ENCODE data around the gene TNK2.

TNK2 gene

GRCh38 chr3:195929452-195929851 is 21.1 kb upstream of the TNK2 start:
- Histone ChIP-seq H3K14ac (ENCODE audit: low read length) (no peak overlapping the region), H2AK5ac (ENCODE audit: low read depth, low read length) (no peak overlapping the region), H3K4me2 (ENCODE audit: insufficient read depth, low read length, poor library complexity, severe bottlenecking) (no peak overlapping the region), H3K79me1 (ENCODE audit: low read depth, low read length) (no peaks in the 10 kb centered on the region), H2BK120ac (ENCODE audit: low read depth, low read length) (no peak overlapping the region), H3K23ac (ENCODE audit: low read depth, low read length, poor library complexity) (no peak overlapping the region), H2BK15ac (ENCODE audit: low read length) (no peak overlapping the region), H3K27me3 (ENCODE audit: control insufficient read depth in 3 of 3, insufficient read depth in 3 of 3, low read depth in 1 of 3, low read length in 3 of 3) (no peaks in the 10 kb centered on the region), H2BK5ac (ENCODE audit: low read length) (no peak overlapping the region), H3K4me1 (ENCODE audit: control insufficient read depth in 2 of 2, insufficient read depth in 1 of 2, low read depth in 1 of 2, low read length in 2 of 2) (peaks cover 1 to 4% of the 10 kb centered on the region in 2 donors), H3K9me3 (replicated peaks in 1 of 2; ENCODE audit: control insufficient read depth in 2 of 2, insufficient read depth in 1 of 2, low read depth in 1 of 2, low read length in 2 of 2) (no peaks in the 10 kb centered on the region), H3K9ac (ENCODE audit: low read depth, low read length, poor library complexity) (no peak overlapping the region), H3K4ac (ENCODE audit: low read length) (no peak overlapping the region), H3K36me3 (replicated peaks in 1 of 2; ENCODE audit: control insufficient read depth in 2 of 2, insufficient read depth in 2 of 2, low read length in 2 of 2) (no peaks in the 10 kb centered on the region), H2AFZ (ENCODE audit: low read length) (no peak overlapping the region), H4K8ac (ENCODE audit: low read depth, low read length) (no peak overlapping the region), H3K18ac (ENCODE audit: low read length) (no peak overlapping the region), H3K4me3 (ENCODE audit: low read length in 2 of 2) (no peak overlapping the region), H3K27ac (replicated peaks; ENCODE audit: low read length) (no peak overlapping the region), H4K91ac (ENCODE audit: low read depth, low read length, poor library complexity) (no peak overlapping the region), H2BK12ac (ENCODE audit: low read length) (no peak overlapping the region)
- no CpG with 5 or more reads among the region's 3 CpGs for WGBS, 2 donors (ENCODE audit: extremely low coverage in 2 of 2, insufficient read length in 2 of 2, insufficient replicate concordance in 1 of 2)
- DNase-seq (ENCODE audit: low spot score): no peak

GRCh38 chr3:195921334-195921791 is 13.0 kb upstream of the TNK2 start:
- WGBS, 2 donors (ENCODE audit: extremely low coverage in 2 of 2, insufficient read length in 2 of 2, insufficient replicate concordance in 1 of 2): no CpG with 5 or more reads among the region's 13 CpGs
- Histone ChIP-seq H4K91ac (ENCODE audit: low read depth, low read length, poor library complexity) (no peak overlapping the region), H3K9ac (ENCODE audit: low read depth, low read length, poor library complexity) (no peak overlapping the region), H2BK15ac (ENCODE audit: low read length) (no peak overlapping the region), H2BK5ac (ENCODE audit: low read length) (no peak overlapping the region), H3K18ac (ENCODE audit: low read length) (no peak overlapping the region), H2AFZ (ENCODE audit: low read length) (peak overlapping the region; percentile 15), H3K4me3 (ENCODE audit: low read length in 2 of 2) (no peak overlapping the region), H3K9me3 (replicated peaks in 1 of 2; ENCODE audit: control insufficient read depth in 2 of 2, insufficient read depth in 1 of 2, low read depth in 1 of 2, low read length in 2 of 2) (no peaks in the 10 kb centered on the region), H2AK5ac (ENCODE audit: low read depth, low read length) (no peak overlapping the region), H3K27ac (replicated peaks; ENCODE audit: low read length) (no peak overlapping the region), H3K4me2 (ENCODE audit: insufficient read depth, low read length, poor library complexity, severe bottlenecking) (no peak overlapping the region), H3K14ac (ENCODE audit: low read length) (no peak overlapping the region), H3K4me1 (ENCODE audit: control insufficient read depth in 2 of 2, insufficient read depth in 1 of 2, low read depth in 1 of 2, low read length in 2 of 2) (peaks cover 2 to 3% of the 10 kb centered on the region in 2 donors), H2BK12ac (ENCODE audit: low read length) (no peak overlapping the region), H4K8ac (ENCODE audit: low read depth, low read length) (no peak overlapping the region), H3K23ac (ENCODE audit: low read depth, low read length, poor library complexity) (no peak overlapping the region), H3K27me3 (ENCODE audit: control insufficient read depth in 3 of 3, insufficient read depth in 3 of 3, low read depth in 1 of 3, low read length in 3 of 3) (no peaks in the 10 kb centered on the region), H2BK120ac (ENCODE audit: low read depth, low read length) (no peak overlapping the region), H3K4ac (ENCODE audit: low read length) (no peak overlapping the region), H3K36me3 (replicated peaks in 1 of 2; ENCODE audit: control insufficient read depth in 2 of 2, insufficient read depth in 2 of 2, low read length in 2 of 2) (no peaks in the 10 kb centered on the region), H3K79me1 (ENCODE audit: low read depth, low read length) (no peaks in the 10 kb centered on the region)
- no peak for DNase-seq (ENCODE audit: low spot score)

GRCh38 chr3:195918176-195918575 is 9.8 kb upstream of the TNK2 start:
- Histone ChIP-seq H3K36me3 (replicated peaks in 1 of 2; ENCODE audit: control insufficient read depth in 2 of 2, insufficient read depth in 2 of 2, low read length in 2 of 2) (no peaks in the 10 kb centered on the region), H4K8ac (ENCODE audit: low read depth, low read length) (no peak overlapping the region), H3K4ac (ENCODE audit: low read length) (no peak overlapping the region), H3K14ac (ENCODE audit: low read length) (no peak overlapping the region), H3K9ac (ENCODE audit: low read depth, low read length, poor library complexity) (no peak overlapping the region), H3K4me2 (ENCODE audit: insufficient read depth, low read length, poor library complexity, severe bottlenecking) (no peak overlapping the region), H3K23ac (ENCODE audit: low read depth, low read length, poor library complexity) (no peak overlapping the region), H2BK5ac (ENCODE audit: low read length) (no peak overlapping the region), H4K91ac (ENCODE audit: low read depth, low read length, poor library complexity) (no peak overlapping the region), H2AFZ (ENCODE audit: low read length) (no peak overlapping the region), H3K9me3 (replicated peaks in 1 of 2; ENCODE audit: control insufficient read depth in 2 of 2, insufficient read depth in 1 of 2, low read depth in 1 of 2, low read length in 2 of 2) (no peaks in the 10 kb centered on the region), H3K4me1 (ENCODE audit: control insufficient read depth in 2 of 2, insufficient read depth in 1 of 2, low read depth in 1 of 2, low read length in 2 of 2) (peaks cover 0 to 8% of the 10 kb centered on the region in 2 donors), H2BK120ac (ENCODE audit: low read depth, low read length) (no peak overlapping the region), H3K4me3 (ENCODE audit: low read length in 2 of 2) (no peak overlapping the region), H3K27me3 (ENCODE audit: control insufficient read depth in 3 of 3, insufficient read depth in 3 of 3, low read depth in 1 of 3, low read length in 3 of 3) (no peaks in the 10 kb centered on the region), H3K18ac (ENCODE audit: low read length) (no peak overlapping the region), H2AK5ac (ENCODE audit: low read depth, low read length) (peak overlapping the region; percentile 24), H3K79me1 (ENCODE audit: low read depth, low read length) (no peaks in the 10 kb centered on the region), H2BK15ac (ENCODE audit: low read length) (no peak overlapping the region), H3K27ac (replicated peaks; ENCODE audit: low read length) (no peak overlapping the region), H2BK12ac (ENCODE audit: low read length) (no peak overlapping the region)
- WGBS, 2 donors (ENCODE audit: extremely low coverage in 2 of 2, insufficient read length in 2 of 2, insufficient replicate concordance in 1 of 2): no CpG with 5 or more reads among the region's 14 CpGs
- DNase-seq (ENCODE audit: low spot score): no peak

- H3K18ac ChIP-seq (ENCODE audit: low read length): no peak overlapping the region
- no peaks in the 10 kb centered on the region for H3K36me3 ChIP-seq (replicated peaks in 1 of 2; ENCODE audit: control insufficient read depth in 2 of 2, insufficient read depth in 2 of 2, low read length in 2 of 2)
- no peak overlapping the region for H2BK5ac ChIP-seq (ENCODE audit: low read length)
- H3K4me3 ChIP-seq (ENCODE audit: low read length in 2 of 2): no peak overlapping the region
- no peak overlapping the region for H2BK120ac ChIP-seq (ENCODE audit: low read depth, low read length)
- H2BK12ac ChIP-seq (ENCODE audit: low read length): no peak overlapping the region
- DNase-seq (ENCODE audit: low spot score): no peak
- no peaks in the 10 kb centered on the region for H3K27me3 ChIP-seq (ENCODE audit: control insufficient read depth in 3 of 3, insufficient read depth in 3 of 3, low read depth in 1 of 3, low read length in 3 of 3)
- no peak overlapping the region for H4K91ac ChIP-seq (ENCODE audit: low read depth, low read length, poor library complexity)
- H2AFZ ChIP-seq (ENCODE audit: low read length): no peak overlapping the region
- no CpG with 5 or more reads among the region's 9 CpGs for WGBS, 2 donors (ENCODE audit: extremely low coverage in 2 of 2, insufficient read length in 2 of 2, insufficient replicate concordance in 1 of 2)
- no peak overlapping the region for H3K14ac ChIP-seq (ENCODE audit: low read length)
- H3K4me2 ChIP-seq (ENCODE audit: insufficient read depth, low read length, poor library complexity, severe bottlenecking): no peak overlapping the region
- no peak overlapping the region for H2AK5ac ChIP-seq (ENCODE audit: low read depth, low read length)
- H4K8ac ChIP-seq (ENCODE audit: low read depth, low read length): no peak overlapping the region
- peaks cover 0 to 8% of the 10 kb centered on the region in 2 donors for H3K4me1 ChIP-seq (ENCODE audit: control insufficient read depth in 2 of 2, insufficient read depth in 1 of 2, low read depth in 1 of 2, low read length in 2 of 2)
- no peak overlapping the region for H3K27ac ChIP-seq (replicated peaks; ENCODE audit: low read length)
- no peak overlapping the region for H2BK15ac ChIP-seq (ENCODE audit: low read length)
- no peak overlapping the region for H3K9ac ChIP-seq (ENCODE audit: low read depth, low read length, poor library complexity)
- no peak overlapping the region for H3K4ac ChIP-seq (ENCODE audit: low read length)
- H3K23ac ChIP-seq (ENCODE audit: low read depth, low read length, poor library complexity): no peak overlapping the region
- no peaks in the 10 kb centered on the region for H3K79me1 ChIP-seq (ENCODE audit: low read depth, low read length)
- H3K9me3 ChIP-seq (replicated peaks in 1 of 2; ENCODE audit: control insufficient read depth in 2 of 2, insufficient read depth in 1 of 2, low read depth in 1 of 2, low read length in 2 of 2): no peaks in the 10 kb centered on the region
Measured at GRCh38 chr3:195916991-195917390, 8.6 kb upstream of the TNK2 start.
